Peyer's patch (tissue), 4 donors: ENCODE data around the gene DLGAP1. TPM values are rescaled to one million over a fixed set of nuclear protein-coding genes. Genes with fewer than 3 reads are reported as not detected.

Experiments
- DNase-seq, 3 donors: peaks; one replicate each; pipeline ENCODE4 v3.0.0-alpha.2; 2017 to 2019
- H3K27ac ChIP-seq, 4 donors: fragments of 200-600 bp; sonication (generic); one replicate each; pipeline ENCODE4 v1.5.1; 2016 to 2019
- H3K27me3 ChIP-seq, 2 donors: fragments of 200-600 bp; sonication (generic); one replicate each; pipeline ENCODE4 v1.5.1; 2019
- H3K36me3 ChIP-seq, 3 donors: fragments of 200-600 bp; sonication (generic); one replicate each; pipeline ENCODE4 v1.5.1; 2016 to 2019
- H3K4me1 ChIP-seq, 4 donors: fragments of 200-600 bp; sonication (generic); one replicate each; pipeline ENCODE4 v1.5.1; 2016 to 2019
- H3K4me3 ChIP-seq, 4 donors: fragments of 200-600 bp; sonication (generic); 1 replicate in 3 of 4; 2 replicates in 1 of 4; pipeline ENCODE4 v1.5.1; 2016 to 2019; ENCODE audit warnings: mild to moderate bottlenecking in 1 of 4
- H3K9me3 ChIP-seq, 4 donors: fragments of 200-600 bp; sonication (generic); one replicate each; pipeline ENCODE4 v1.5.1; 2016 to 2019; ENCODE audit warnings: mild to moderate bottlenecking in 1 of 4
- CTCF ChIP-seq, 6 experiments: fragments of 450-650 bp in 4 of 6; fragments of 200-600 bp in 2 of 6; sonication (generic) in 1 of 6; IDR thresholded peaks; one replicate each; pipeline ENCODE4 v1.5.1; 2017 to 2019; ENCODE audit warnings: antibody characterized with exemption in 6 of 6, mild to moderate bottlenecking in 3 of 6, moderate library complexity in 1 of 6
- POLR2A ChIP-seq, 2 donors: fragments of 450-650 bp; IDR thresholded peaks; one replicate each; pipeline ENCODE4 v1.5.1; 2017; ENCODE audit warnings: antibody characterized with exemption in 2 of 2, mild to moderate bottlenecking in 2 of 2, moderate library complexity in 2 of 2
- total RNA-seq, 4 donors: library from RNA; depleted of rRNA; stranded (reverse); fragments of >200 nt; gene quantifications; one replicate each; pipeline ENCODE4 v1.1.0, GENCODE V29; 2016

The DLGAP1 gene
- total RNA-seq, 4 donors from 2014 or later: 0.53 to 4.1 (median 2.1) TPM

GRCh38 chr18:4276953-4277585 is 178.0 kb downstream of the DLGAP1 start:
- no peak for TF ChIP-seq CTCF (IDR thresholded peaks at IDR 0.05)
- TF ChIP-seq POLR2A (IDR thresholded peaks at IDR 0.05): no peak
- Histone ChIP-seq H3K27me3 (no peaks in the 10 kb centered on the region), H3K4me3 (no peak overlapping the region), H3K4me1 (no peaks in the 10 kb centered on the region), H3K9me3 (no peaks in the 10 kb centered on the region), H3K27ac (no peak overlapping the region), H3K36me3 (no peaks in the 10 kb centered on the region)
- DNase-seq: no peak

- no peaks in the 10 kb centered on the region for H3K9me3 ChIP-seq
- no peaks in the 10 kb centered on the region for H3K36me3 ChIP-seq
- H3K4me1 ChIP-seq: no peaks in the 10 kb centered on the region
- no peaks in the 10 kb centered on the region for H3K27me3 ChIP-seq
- H3K4me3 ChIP-seq: no peak overlapping the region
- TF ChIP-seq POLR2A (IDR thresholded peaks at IDR 0.05) (no peak), CTCF (IDR thresholded peaks at IDR 0.05) (no peak)
- H3K27ac ChIP-seq: no peak overlapping the region
- no peak for DNase-seq
Measured at GRCh38 chr18:4271952-4272351, 183.2 kb downstream of the DLGAP1 start.

GRCh38 chr18:4270988-4271387 is 184.1 kb downstream of the DLGAP1 start:
- TF ChIP-seq CTCF (IDR thresholded peaks at IDR 0.05): no peak
- no peak for TF ChIP-seq POLR2A (IDR thresholded peaks at IDR 0.05)
- no peaks in the 10 kb centered on the region for H3K9me3 ChIP-seq
- H3K27ac ChIP-seq: no peak overlapping the region
- H3K27me3 ChIP-seq: no peaks in the 10 kb centered on the region
- H3K4me1 ChIP-seq: no peaks in the 10 kb centered on the region
- no peak for DNase-seq
- no peak overlapping the region for H3K4me3 ChIP-seq
- no peaks in the 10 kb centered on the region for H3K36me3 ChIP-seq

- no peak for DNase-seq
- no peaks in the 10 kb centered on the region for H3K36me3 ChIP-seq
- H3K4me1 ChIP-seq: no peaks in the 10 kb centered on the region
- TF ChIP-seq CTCF (IDR thresholded peaks at IDR 0.05): no peak
- no peak for TF ChIP-seq POLR2A (IDR thresholded peaks at IDR 0.05)
- H3K27me3 ChIP-seq: no peaks in the 10 kb centered on the region
- no peak overlapping the region for H3K27ac ChIP-seq
- no peaks in the 10 kb centered on the region for H3K9me3 ChIP-seq
- no peak overlapping the region for H3K4me3 ChIP-seq
Measured at GRCh38 chr18:4270016-4270415, 185.1 kb downstream of the DLGAP1 start.

- Histone ChIP-seq H3K36me3 (no peaks in the 10 kb centered on the region), H3K4me1 (no peaks in the 10 kb centered on the region), H3K27ac (no peak overlapping the region), H3K4me3 (no peak overlapping the region), H3K27me3 (no peaks in the 10 kb centered on the region), H3K9me3 (no peaks in the 10 kb centered on the region)
- no peak for TF ChIP-seq CTCF (IDR thresholded peaks at IDR 0.05)
- no peak for TF ChIP-seq POLR2A (IDR thresholded peaks at IDR 0.05)
- no peak for DNase-seq
Measured at GRCh38 chr18:4267641-4268040, 187.5 kb downstream of the DLGAP1 start.

- no peaks in the 10 kb centered on the region for H3K36me3 ChIP-seq
- no peak for DNase-seq
- TF ChIP-seq POLR2A (IDR thresholded peaks at IDR 0.05): no peak
- no peak for TF ChIP-seq CTCF (IDR thresholded peaks at IDR 0.05)
- no peak overlapping the region for H3K27ac ChIP-seq
- no peaks in the 10 kb centered on the region for H3K4me1 ChIP-seq
- H3K9me3 ChIP-seq: no peaks in the 10 kb centered on the region
- H3K4me3 ChIP-seq: no peak overlapping the region
- no peaks in the 10 kb centered on the region for H3K27me3 ChIP-seq
Measured at GRCh38 chr18:4264347-4264791, 190.7 kb downstream of the DLGAP1 start.
